GM13977 (cell line): Measurements from ENCODE around the gene VPS9D1.
A peak's percentile ranks its signal among the peaks of the same experiment; 100 is the strongest.

Source experiments
- DNase-seq: peaks from one replicate; pipeline ENCODE4 v3.0.0; 2012; ENCODE audit warnings: low spot score
- CTCF ChIP-seq: IDR thresholded peaks from 2 replicates; pipeline ENCODE4 v1.5.1; 2012; ENCODE audit warnings: mild to moderate bottlenecking, control low read depth; ENCODE audit not compliant: insufficient read depth; ENCODE audit errors: extremely low read depth, missing control alignments
- in situ Hi-C: fragments of 300-500 bp; cut with MboI; formaldehyde crosslinking; loops from one replicate; pipeline ENCODE4 v1.12.0; 2022; ENCODE audit warnings: low sequenced_read_pairs, low pct_unique_long_range_greater_than_20kb, mixed read lengths, inconsistent platforms; ENCODE audit not compliant: unreplicated experiment

Gene VPS9D1

GRCh38 chr16:89710709-89711564 is 9.8 kb downstream of the VPS9D1 start:
- in situ Hi-C loops: loop anchor here (10.0 kb wide), 1 partner anchor 154 kb away; no protein-coding TSS in a partner anchor
- peak; percentile 27 for DNase-seq
- no peak for TF ChIP-seq CTCF

GRCh38 chr16:89709716-89710432 is 10.8 kb downstream of the VPS9D1 start:
- in situ Hi-C loops: loop anchor here (10.0 kb wide), 1 partner anchor 155 kb away; no protein-coding TSS in a partner anchor
- TF ChIP-seq CTCF: no peak
- DNase-seq: no peak

GRCh38 chr16:89709166-89709565 is 11.5 kb downstream of the VPS9D1 start:
- in situ Hi-C loops: no loop called here
- no peak for DNase-seq
- TF ChIP-seq CTCF: no peak

GRCh38 chr16:89708481-89708931 is 12.2 kb downstream of the VPS9D1 start:
- no peak for TF ChIP-seq CTCF
- in situ Hi-C loops: no loop called here
- DNase-seq: no peak

GRCh38 chr16:89707695-89708094 is 13.0 kb downstream of the VPS9D1 start:
- in situ Hi-C loops: no loop called here
- DNase-seq: no peak
- no peak for TF ChIP-seq CTCF

GRCh38 chr16:89706518-89707260 is 14.0 kb downstream of the VPS9D1 start:
- DNase-seq: no peak
- no peak for TF ChIP-seq CTCF
- in situ Hi-C loops: no loop called here
